Retinal pigment epithelial cell (primary cell): ENCODE data around the gene DNAI4.

Source experiments
- DNase-seq: peaks from one replicate; pipeline ENCODE4 v3.0.0-alpha.2; 2010; ENCODE audit warnings: low read depth
- H3K4me3 ChIP-seq: 2 replicates; pipeline ENCODE4 v1.5.1; 2011; ENCODE audit warnings: mild to moderate bottlenecking, low read length, control low read depth, moderate library complexity
- TF ChIP-seq, protein P1 (sequence below): conservative IDR thresholded peaks from 2 replicates; pipeline ENCODE4 v1.5.1; 2011; ENCODE audit warnings: low read depth, low read length, control low read depth, inconsistent platforms

DNAI4 gene

GRCh38 chr1:66947267-66947666, 22.6 kb upstream of the DNAI4 start:
- DNase-seq = no peak
- TF ChIP-seq, protein P1, sequence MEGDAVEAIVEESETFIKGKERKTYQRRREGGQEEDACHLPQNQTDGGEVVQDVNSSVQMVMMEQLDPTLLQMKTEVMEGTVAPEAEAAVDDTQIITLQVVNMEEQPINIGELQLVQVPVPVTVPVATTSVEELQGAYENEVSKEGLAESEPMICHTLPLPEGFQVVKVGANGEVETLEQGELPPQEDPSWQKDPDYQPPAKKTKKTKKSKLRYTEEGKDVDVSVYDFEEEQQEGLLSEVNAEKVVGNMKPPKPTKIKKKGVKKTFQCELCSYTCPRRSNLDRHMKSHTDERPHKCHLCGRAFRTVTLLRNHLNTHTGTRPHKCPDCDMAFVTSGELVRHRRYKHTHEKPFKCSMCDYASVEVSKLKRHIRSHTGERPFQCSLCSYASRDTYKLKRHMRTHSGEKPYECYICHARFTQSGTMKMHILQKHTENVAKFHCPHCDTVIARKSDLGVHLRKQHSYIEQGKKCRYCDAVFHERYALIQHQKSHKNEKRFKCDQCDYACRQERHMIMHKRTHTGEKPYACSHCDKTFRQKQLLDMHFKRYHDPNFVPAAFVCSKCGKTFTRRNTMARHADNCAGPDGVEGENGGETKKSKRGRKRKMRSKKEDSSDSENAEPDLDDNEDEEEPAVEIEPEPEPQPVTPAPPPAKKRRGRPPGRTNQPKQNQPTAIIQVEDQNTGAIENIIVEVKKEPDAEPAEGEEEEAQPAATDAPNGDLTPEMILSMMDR = no peak
- no peak overlapping the region for H3K4me3 ChIP-seq

DNA sequence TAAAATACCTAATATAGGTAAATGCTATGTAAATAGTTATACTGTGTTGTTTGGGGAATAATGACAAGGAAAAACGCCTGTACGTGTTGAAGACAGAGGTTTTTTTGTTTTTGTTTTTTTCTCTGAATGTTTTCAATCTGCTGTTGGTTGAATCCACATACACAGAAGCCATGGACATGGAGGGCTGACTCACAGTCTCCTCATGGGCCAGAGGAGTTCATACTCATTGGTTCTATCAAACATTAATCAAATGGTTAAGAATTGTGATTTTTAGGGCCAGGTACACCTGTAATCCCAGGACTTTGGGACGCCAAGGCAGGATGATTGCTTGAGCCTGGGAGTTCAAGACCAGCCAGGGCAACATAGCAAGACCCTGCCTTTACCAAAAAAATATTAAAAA, 20.7 kb upstream of the DNAI4 start:
- no peak for DNase-seq
- TF ChIP-seq, protein P1 = no peak
- no peak overlapping the region for H3K4me3 ChIP-seq

- TF ChIP-seq, protein P1 = no peak
- DNase-seq = peak; percentile 84
- no peak overlapping the region for H3K4me3 ChIP-seq
These were observed 19.9 kb upstream of the DNAI4 start for GRCh38 chr1:66944330-66945274.

DNA sequence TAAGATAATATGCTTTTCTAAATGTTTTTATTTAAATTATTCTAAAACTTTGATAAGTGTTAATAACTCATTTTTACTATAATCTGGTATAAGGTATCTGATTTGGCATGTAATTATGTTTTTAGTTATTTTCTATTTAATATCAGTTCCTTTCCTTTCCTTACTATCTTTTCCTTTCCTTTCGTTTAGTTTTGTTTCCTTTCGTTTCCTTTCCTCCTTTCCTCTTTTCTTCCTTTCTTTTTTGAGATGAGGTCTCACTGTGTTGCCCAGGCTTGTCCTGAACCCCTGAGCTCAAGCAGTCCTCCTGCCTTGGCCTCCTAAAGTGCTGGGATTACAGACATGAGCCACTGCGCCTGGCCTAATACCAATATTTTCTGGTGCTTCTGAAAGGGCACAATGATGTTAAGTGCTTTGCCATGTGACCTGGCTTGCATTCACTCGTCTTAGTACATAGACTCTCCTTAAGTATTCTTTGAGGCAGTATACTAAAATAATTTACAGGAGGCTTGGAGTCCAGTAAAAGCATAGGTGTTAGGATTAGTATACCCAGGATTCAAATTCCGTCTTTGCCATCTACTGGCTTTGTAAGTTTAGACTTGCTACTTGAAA, 18.8 kb upstream of the DNAI4 start:
- TF ChIP-seq, protein P1 = no peak
- no peak overlapping the region for H3K4me3 ChIP-seq
- DNase-seq = no peak

- TF ChIP-seq, protein P1 = no peak
- no peak overlapping the region for H3K4me3 ChIP-seq
- no peak for DNase-seq
These were observed 16.3 kb upstream of the DNAI4 start for GRCh38 chr1:66940981-66941380.

GRCh38 chr1:66938613-66939012, 14.0 kb upstream of the DNAI4 start:
- TF ChIP-seq, protein P1 = no peak
- no peak for DNase-seq
- H3K4me3 ChIP-seq = no peak overlapping the region
